Measurements from ENCODE around the gene SERPINA4.

DNA sequence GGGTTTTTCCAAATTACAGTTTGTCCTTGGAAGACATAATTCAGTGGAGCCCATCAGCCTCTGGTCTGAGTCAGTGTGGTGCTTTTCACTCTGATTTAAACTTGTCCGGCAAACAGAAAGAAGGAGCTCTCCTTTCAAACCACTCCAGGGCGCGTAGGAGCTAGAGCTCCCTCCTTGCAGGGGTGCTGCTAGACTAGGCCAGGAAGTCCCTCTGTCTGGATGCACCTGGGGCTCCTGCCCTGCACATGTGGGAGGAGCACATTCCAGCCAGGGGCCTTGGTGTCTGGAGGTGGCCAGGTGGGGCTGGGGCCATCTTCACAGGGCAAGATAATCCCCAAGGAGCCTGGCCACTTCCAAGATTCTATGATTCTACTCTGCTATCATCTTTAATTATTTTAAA is 54.0 kb downstream of the SERPINA4 start:
- TF ChIP-seq, protein P1, sequence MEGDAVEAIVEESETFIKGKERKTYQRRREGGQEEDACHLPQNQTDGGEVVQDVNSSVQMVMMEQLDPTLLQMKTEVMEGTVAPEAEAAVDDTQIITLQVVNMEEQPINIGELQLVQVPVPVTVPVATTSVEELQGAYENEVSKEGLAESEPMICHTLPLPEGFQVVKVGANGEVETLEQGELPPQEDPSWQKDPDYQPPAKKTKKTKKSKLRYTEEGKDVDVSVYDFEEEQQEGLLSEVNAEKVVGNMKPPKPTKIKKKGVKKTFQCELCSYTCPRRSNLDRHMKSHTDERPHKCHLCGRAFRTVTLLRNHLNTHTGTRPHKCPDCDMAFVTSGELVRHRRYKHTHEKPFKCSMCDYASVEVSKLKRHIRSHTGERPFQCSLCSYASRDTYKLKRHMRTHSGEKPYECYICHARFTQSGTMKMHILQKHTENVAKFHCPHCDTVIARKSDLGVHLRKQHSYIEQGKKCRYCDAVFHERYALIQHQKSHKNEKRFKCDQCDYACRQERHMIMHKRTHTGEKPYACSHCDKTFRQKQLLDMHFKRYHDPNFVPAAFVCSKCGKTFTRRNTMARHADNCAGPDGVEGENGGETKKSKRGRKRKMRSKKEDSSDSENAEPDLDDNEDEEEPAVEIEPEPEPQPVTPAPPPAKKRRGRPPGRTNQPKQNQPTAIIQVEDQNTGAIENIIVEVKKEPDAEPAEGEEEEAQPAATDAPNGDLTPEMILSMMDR (IDR thresholded peaks at IDR 0.05): no peak
- no peak for TF ChIP-seq POLR2AphosphoS5 (IDR thresholded peaks at IDR 0.05; ENCODE audit: low read depth, low read length)
- TF ChIP-seq TCF12 (IDR thresholded peaks at IDR 0.05): no peak
- TF ChIP-seq JUND (IDR thresholded peaks at IDR 0.05): no peak
- TF ChIP-seq EZH2phosphoT487 (IDR thresholded peaks at IDR 0.05; ENCODE audit: borderline replicate concordance, low read depth): no peak
- TF ChIP-seq, protein P2, sequence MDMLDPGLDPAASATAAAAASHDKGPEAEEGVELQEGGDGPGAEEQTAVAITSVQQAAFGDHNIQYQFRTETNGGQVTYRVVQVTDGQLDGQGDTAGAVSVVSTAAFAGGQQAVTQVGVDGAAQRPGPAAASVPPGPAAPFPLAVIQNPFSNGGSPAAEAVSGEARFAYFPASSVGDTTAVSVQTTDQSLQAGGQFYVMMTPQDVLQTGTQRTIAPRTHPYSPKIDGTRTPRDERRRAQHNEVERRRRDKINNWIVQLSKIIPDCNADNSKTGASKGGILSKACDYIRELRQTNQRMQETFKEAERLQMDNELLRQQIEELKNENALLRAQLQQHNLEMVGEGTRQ (IDR thresholded peaks at IDR 0.05; ENCODE audit: borderline replicate concordance, low read depth, low read length): no peak
- no peak for TF ChIP-seq GABPA (IDR thresholded peaks at IDR 0.05; ENCODE audit: low read depth)
- TF ChIP-seq RAD21 (IDR thresholded peaks at IDR 0.05; ENCODE audit: low read length): no peak
- TF ChIP-seq TAF1 (IDR thresholded peaks at IDR 0.05; ENCODE audit: borderline replicate concordance, low read depth, low read length): no peak
- no peak for TF ChIP-seq TEAD4 (IDR thresholded peaks at IDR 0.05; ENCODE audit: borderline replicate concordance, insufficient read depth)
- no peak for TF ChIP-seq SIN3A (IDR thresholded peaks at IDR 0.05; ENCODE audit: borderline replicate concordance, low read depth, low read length)
- TF ChIP-seq FOXJ3 (CRISPR knock-in tag; IDR thresholded peaks at IDR 0.05): no peak
- TF ChIP-seq NFIC (IDR thresholded peaks at IDR 0.05; ENCODE audit: borderline replicate concordance): no peak
- TF ChIP-seq EP300 (IDR thresholded peaks at IDR 0.05; ENCODE audit: borderline replicate concordance in 1 of 2, low read depth in 1 of 2, low read length in 1 of 2): no peak

All from SK-N-SH (cell line).